ENCODE data around the gene LEPR.

DNA sequence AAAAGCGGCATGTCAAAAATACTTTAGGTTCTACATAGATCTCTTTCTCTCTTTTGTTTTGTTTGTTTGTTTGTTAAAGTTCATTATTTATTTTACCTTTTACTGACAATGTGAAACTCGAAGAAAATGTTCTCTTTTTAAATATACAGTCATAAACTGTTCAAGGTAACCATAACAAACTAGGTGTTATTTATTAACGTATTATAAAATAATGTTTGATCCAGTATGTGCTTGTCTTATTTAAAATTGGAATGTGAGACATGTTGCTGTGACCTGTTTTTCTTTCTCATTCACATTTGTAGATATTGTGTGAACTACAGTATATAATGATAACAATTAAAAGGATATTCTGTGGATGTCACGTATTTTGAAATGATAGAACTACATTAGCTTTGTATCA is 5.9 kb upstream of the LEPR start:
- TF ChIP-seq, protein P1, sequence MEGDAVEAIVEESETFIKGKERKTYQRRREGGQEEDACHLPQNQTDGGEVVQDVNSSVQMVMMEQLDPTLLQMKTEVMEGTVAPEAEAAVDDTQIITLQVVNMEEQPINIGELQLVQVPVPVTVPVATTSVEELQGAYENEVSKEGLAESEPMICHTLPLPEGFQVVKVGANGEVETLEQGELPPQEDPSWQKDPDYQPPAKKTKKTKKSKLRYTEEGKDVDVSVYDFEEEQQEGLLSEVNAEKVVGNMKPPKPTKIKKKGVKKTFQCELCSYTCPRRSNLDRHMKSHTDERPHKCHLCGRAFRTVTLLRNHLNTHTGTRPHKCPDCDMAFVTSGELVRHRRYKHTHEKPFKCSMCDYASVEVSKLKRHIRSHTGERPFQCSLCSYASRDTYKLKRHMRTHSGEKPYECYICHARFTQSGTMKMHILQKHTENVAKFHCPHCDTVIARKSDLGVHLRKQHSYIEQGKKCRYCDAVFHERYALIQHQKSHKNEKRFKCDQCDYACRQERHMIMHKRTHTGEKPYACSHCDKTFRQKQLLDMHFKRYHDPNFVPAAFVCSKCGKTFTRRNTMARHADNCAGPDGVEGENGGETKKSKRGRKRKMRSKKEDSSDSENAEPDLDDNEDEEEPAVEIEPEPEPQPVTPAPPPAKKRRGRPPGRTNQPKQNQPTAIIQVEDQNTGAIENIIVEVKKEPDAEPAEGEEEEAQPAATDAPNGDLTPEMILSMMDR (IDR thresholded peaks at IDR 0.05) = no peak
- TF ChIP-seq POLR2A (IDR thresholded peaks at IDR 0.05) = no peak

All from lower leg skin (tissue), 3 donors.